Hematopoietic multipotent progenitor cell treated with erythropoietin and hydrocortisone succinate and interleukin-3 and kit ligand, for 17 days (in vitro differentiated cells): ENCODE measurements around the gene DEPP1.

Experiments
- DNase-seq: peaks from one replicate; pipeline ENCODE4 v3.0.0-alpha.2; 2015; ENCODE audit warnings: low spot score

DEPP1 gene

DNA sequence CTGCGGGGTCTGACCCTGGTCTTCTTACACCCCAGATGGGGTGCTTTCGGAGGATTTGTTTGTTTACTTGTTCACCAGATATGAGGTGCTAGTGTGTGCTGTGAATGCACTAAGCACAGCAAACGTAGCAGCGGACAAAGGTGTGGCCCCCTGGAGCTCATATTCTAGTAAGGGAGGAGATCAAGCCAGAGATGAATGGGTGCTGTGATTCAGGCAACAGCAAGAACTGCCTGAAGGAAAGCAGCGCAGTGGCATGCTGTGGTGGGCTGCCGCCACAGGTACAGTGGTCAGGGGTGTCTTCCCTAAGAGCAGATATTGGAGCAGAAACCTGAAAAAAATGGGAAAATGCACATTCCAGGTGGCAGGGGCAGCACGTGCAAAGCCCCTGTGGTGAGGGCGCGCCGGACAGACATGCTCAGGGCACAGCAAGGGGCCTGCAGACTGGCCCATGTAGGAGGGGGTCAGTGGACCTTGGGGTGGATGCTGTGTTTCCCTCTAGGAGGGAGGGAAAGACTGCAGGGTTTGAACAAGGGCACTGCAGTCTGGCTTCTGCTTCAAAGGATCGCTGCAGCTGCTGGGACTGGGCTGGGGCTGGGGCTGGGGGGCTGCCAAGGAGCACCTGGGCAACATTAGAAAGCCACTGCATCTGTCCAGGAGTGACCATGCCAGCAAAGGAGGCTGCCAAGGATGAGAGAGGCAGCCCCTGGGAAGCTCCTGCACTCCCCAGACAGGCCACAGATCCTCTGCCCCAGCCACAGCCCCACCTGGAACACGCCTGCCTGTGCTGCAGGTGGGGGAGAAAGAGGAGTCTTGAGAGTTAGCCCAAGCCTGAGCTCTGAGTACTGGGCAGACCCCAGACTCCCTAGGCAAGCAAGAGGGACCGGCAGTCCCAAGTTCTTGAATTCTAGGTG lies 927 bp upstream of the DEPP1 start:
- DNase-seq, result no peak

DNA sequence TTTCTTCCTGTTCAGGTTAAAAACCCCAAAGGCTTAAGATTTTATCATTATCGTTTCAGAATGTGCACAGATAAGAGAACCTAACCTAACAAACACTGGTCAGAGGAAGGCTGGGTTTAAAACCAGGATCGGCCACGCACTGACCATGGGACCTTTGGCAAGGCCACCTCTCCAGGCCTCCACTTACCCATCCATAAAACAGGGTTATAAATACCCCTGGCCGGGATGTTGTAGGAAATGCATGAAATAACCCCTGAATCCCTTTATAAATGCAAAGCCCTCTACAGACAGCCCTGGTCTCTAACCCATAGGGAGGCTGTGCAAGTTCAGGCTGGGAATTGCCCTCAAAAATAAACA lies 418 bp downstream of the DEPP1 start:
- DNase-seq, result no peak

DNA sequence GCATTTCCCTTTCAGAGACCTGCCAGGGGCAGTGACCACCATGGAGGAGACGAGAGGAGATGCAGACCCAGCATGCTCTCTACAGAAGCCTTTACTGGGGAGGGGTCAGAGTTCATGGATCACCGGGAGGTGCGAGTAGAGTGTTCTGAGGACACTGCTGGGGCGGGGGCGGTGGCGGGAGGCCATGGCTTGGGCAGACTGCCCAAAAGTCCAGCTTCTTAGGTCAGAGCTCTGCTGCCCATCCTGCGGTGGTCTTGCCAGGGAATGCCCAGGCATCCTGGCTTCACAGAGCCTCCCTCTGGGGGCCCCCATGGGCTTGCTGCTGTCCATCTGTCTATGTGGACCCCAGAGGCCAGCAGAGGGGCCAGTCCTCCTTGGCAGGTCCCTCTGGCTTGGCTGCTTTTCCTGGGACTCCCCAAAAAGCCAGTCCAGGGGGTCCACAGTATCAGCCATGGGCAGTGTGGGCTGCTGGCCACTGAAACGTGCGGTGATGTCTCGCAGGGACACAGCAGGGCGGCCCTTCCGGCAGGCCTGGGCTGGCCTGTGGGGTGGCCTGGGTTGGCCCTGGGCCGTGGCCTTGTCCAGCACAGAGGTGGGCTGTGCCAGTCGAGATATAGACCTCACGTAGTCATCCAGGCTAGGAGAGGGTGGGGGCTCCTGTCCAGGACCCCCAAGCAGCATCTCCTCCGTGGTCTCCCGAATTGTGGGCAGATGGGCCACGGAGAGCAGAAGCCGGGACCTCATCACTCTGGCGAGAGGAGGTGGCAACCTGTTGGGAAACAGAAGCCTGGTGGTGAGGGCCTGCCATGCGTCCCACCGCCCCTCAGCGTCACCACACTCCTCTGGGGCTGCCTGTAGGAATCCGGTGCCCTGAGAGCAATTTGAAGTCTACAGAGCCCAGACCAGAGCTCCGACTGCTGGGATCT lies 1.1 kb downstream of the DEPP1 start:
- DNase-seq, result no peak

DNA sequence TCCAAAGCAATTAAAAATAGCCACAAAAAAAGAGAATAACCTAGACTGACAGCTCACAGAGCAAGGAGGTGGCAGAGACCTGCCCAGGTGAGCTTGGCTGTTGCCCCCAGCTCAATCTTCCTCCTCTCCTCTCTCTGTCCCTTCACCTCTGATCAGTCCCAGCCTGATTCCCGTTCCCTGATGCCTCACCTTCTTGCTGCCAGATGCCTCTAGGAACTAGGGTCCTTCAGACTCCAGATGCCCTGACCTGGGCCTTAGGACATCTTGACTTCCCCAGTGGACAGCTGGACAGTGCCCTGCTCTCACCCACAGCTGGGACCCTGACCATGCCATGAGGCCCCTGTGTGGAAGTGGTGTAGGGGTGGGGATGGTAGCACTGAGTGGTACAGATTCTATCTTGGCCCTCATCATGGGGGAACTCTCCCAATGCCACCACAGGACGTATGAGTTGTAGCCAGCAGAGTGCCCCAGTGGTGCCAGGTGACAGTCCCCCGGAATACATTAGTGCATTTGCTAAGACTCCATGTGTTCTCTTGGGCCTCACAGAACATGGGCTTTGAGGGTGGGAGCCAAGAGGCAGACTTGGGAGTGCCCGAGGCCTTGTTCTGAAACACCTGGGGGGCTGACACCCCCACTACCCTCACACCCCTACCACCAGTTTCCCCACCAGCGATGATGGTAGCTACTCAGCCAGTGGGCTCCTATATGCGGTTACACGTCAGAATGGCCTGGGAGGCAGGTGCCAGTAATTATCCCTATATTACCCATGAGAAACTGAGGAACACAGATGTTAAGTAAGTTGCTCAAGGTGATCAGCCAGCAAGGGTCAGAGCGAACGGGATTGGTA lies 2.0 kb downstream of the DEPP1 start:
- DNase-seq, result no peak

DNA sequence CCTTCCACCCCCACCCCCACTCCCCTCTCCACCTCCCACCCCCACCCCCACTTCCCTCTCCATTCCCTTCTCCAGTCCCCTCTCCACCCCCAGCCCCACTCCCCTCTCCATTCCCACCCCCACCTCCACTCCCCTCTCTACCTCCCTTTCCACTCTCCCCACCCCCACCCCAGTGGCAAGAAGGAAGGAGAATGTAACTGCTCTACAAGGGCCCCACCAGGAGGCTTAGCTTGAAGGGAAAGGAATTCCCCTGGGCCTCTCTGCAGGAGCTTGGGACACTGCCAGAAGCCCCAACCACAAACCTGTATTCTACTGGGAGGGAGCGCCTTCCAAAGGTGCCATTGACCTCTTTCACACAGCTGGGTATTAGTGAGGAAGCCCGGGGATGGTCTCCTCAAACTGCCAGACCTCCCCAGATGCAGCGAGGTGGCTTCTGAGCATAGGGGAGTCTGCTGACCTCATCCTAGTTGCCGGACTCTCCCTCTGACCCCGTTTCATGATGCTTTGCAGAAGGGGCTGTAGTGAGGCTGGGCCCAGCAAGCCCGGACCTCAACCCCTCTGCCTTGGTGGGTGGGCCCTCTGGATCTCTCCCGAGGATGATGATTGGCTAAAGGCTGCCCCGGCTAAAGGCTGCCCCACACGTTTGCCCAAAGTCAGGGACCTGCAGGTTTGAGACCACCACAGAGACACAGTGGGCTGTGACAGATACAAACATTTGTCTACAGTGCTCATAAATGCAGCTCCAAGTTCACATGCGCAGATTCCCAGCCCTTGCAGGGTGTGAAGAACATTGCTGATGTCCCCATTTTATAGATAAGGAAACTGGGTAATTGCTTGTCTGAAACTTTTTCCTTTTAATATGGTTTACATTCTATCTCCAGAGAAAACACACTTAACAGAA lies 2.9 kb downstream of the DEPP1 start:
- DNase-seq, result no peak

DNA sequence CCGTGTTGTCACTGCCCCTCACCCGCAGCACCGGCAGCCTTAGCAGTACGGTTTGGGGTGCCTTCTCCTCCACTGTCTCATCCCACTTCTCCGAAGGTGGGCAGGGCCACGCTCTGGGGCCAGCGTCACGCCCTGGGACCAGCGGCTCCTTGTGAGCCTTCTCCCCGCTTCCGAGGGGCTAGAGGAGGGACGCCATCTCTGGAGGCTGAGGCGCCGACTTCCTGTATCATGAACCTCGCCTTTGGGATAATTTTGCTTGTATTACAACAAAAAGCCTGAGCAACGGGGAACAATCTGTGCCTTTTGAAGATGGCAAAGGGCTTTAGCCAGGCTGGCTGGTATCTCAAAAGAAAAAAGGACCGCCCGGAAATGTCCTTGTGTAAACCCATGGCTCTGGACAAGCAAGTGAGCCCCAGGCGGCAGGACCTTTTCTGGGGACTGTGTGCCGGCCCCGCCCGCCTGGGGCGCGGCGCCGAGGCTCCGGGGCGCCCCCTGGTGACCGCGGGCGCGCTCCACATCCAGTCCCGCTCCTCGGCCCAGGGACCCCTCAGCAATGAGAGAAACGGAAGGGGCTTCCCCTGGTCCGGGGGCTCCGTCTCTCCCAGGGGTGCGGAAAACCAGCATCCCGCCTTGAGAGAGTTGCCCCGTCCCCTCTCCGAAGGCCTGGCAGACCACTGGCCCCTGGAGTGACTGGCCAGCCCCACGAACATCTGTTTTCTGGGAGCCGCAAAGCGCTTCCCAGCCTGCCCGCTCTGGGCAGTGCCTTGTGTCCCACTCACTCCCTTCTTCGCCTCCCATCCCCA lies 3.8 kb downstream of the DEPP1 start:
- DNase-seq, result peak; percentile 25

DNA sequence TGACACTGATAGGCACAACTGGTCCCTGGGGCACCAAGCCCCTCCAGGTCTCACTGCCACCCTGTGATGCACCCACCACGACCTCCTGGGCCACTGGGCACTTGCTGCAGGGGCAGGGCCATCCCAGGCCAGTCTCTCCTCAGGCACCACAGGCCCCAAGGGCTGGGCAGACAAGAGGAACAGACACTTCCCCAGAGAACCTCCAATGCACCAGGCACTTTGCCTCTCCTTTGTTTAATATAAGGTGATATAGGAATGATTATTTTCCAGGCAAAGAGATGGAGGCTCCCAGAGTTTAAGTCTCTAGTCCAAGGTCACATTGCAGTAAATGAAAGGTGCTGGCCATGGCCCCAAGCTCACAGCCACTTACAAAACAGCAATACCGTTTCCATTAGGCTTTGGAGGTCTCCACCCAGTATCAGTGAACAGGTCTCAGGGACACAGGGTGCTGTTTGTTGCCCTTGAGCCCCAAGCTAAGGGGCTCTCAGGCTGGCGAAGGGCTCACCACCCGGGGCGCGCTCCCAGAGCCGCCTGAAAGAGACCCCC lies 4.5 kb downstream of the DEPP1 start:
- no peak for DNase-seq

DNA sequence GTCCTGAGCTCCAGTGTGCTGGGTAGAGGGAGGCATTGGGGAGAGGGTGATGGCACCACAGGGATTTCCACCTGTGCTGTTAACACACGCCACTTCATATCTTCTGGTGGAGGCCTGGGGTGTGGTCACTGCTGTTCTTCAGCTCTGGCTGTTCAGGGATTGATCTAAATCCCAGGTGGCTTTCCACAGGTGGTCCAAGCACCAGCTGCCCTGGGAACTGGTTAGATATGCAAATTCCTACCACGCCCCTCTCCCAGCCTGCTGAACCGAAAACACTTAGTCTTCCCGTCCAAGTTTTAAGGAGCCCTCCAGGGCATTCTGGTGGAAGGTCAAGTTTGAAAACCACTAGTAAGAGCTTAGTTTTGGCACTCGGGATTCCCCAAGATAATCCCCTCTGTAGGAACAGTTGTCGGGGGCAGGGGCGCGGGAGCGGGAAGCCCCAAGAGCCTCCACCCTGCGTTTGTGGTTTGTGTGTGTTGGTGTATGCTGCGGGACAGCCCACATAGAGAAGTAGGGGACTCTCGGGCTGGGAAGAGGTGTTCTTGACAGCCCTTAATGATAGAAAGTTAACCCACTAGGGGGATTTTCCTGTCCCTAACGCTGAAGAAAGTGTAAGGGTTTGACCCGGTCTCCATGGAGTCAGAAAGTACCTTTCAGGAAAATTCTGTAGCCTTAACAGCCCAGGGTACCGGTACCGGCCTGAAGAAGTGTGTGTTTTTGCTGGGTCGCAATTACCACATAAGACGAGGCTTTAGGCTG lies 5.1 kb downstream of the DEPP1 start:
- no peak for DNase-seq

DNA sequence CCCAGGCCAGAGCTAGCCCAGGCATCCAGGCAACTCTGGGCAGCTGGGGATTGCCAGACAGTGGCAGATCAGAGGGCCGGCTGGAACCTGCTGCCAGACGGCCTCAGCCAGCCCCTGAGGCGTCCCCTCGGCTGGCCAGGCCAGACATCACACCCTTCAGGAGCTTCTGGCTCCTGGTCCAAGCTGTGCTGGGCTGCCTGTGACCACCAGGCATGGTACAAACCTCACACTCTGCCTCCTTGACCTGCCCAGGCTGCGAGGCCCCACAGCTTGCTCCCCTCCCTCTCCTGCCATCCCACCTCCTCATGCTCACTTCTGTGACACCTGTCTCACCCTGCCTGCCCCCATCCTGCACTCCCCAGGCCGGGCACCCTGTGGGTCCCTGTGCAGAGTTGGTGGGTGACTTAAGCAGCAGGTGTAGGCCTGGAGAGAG lies 5.7 kb downstream of the DEPP1 start:
- no peak for DNase-seq

DNA sequence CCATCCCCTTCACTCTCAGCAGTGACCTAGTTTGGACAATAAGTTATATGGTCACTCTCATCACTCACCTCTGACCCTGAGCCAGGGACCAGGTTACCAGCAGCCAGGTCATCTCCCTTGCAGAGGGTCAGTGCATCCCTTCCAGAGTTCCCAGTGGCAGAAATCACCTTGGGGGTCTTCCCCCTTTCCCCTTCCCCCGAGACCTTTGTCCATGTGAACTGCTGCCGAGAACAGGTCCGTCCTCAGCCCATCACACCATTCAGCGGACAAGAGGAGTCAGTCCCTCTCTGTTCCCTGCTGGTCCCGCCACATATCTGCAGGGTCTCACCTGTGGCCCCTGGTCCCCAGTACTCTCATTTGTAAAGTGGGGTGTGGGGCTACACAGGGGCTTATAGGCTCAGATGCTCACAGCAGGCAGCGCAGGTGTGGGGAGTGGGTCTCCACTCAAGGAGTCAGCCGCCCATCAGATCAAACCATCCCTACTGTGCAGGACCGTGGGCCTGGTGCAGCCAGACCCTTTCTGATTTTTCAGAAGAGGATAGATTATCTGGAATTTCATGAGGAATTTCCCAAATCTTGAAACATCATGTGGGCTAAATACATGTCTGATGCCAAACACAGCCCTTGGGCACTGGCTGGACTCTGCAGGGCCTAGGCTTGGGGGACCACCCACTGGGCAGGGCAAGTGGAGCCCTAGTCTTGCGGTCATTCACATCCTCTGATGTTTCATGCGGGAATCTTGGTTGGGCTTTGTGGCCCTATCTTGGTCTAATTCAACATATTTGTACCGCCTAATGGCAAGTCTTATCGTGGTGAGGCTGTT lies 6.5 kb downstream of the DEPP1 start:
- no peak for DNase-seq

DNA sequence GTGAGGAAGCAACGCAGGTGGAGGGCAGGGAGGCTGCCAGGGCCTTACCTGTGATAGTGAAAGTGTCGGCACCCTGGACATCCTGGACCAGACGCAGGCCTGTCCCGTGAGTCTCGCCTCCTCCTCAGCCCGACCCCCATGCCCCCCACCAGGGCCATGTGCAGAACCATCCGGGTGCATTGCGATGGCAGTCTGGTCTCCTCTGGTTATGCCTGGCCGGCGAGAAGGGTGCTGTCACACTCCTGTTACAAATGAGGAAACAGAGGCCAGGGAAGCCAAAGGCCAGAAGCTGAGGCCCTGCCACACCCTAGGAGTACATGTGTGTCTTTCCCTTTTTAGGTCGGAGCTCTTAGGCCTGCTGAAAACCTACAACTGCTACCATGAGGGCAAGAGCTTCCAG lies 7.2 kb downstream of the DEPP1 start:
- DNase-seq, result no peak

DNA sequence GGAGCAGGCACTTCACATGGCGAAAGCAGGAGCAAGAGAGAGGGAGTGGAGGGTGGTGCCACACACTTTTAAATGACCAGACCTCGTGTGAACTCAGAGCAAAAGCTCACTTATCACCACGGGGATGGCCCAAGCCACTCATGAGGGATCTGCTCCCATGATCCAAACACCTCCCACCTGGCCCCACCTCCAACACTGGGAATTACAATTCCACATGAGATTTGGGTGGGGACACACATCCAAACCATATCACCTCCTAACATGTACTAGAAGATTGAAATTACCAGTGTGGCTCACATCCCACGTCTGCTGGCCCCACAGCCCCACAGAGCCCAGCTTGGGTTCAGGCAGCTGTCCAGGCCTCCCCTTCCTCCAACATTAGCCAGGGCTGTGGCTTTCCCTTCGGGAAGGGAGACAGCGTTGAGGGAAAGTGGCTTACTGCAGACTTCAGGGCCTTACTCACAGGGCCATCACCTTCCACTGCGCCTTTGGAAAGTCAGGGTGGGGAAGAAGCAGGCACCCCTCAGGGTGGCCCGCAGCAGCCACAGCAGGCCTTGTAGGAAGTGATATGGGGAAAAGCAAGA lies 7.7 kb downstream of the DEPP1 start:
- DNase-seq, result no peak

DNA sequence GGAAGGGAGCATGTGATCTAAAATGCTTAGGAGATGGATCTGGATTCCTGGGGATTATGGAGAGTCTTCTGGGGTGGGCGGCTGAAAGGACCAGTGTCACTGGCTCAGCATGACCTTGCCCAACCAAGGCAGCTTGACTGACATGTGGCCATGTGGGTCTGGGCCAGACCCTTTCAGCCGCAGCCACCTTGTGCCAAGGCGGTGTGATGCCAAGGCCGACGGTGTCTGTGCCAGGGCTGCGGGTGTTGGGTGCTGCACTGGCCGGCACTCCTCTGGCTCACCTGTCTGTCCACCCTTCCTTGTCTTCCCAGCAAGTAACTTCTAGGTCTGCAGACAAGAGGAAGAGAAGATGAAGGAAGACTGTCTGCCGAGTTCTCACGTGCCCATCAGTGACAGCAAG lies 8.8 kb downstream of the DEPP1 start:
- DNase-seq, result no peak

DNA sequence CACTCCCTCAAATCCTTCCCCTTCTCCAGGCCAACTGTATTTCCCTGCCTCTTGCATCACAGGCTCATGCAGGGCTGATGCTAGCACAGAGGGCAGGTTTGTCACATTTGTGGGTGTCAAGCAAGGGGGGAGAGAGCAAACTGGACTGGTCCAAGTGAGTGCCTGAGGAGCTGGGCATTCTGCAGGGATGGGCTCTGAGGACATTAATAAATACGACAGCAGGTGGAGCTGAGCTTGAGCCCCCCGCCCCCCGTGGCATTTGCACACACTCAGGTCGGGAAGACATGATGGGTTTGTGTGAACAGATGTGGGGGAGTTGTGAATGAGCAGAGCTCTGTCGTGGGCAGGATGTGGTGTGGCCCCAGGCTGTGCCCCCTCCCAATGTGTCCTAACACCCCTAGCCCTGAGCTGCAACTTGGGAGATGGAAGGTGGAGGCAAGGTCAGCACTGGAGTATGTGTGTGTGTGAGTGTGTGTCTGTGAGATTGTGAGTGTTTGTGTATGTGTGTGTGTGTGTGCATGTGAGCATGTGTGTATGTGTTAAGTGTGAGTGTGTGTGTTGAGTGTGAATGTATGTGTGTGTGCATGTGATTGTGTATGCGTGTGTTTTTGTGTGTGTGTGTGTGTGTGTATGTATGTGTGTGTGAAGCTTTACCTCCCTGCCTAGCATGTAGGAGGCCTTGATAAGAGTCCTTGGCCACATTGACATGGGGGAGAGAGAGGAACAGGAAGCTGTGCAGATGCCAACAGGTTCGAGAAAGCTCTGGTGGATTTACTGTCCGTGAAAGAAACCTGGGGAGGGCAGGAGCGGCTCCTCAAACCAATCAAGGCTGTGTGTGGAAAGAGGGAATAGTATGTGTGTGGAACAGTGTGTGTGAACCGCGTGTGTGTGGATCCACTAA lies 9.9 kb downstream of the DEPP1 start:
- no peak for DNase-seq

DNA sequence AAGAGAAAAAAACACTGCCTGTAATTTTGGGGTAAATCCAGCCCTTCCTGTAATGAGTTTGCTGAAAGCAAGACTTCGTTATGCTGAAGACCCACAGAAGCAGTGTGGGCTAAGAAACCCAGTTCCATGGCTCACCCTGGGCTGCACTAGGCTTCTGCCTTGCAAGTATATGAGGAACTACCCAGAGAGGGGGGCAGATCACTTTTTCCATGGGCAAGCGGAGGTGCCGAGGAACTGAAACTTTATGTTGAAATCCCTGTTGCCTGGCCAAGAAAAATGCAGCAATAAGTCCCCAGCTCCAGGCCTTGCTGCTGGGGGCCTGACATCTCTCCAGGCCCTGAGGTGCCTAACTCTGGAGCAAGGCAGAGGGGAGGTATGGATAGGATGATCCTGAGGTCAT lies 10.5 kb downstream of the DEPP1 start:
- no peak for DNase-seq

DNA sequence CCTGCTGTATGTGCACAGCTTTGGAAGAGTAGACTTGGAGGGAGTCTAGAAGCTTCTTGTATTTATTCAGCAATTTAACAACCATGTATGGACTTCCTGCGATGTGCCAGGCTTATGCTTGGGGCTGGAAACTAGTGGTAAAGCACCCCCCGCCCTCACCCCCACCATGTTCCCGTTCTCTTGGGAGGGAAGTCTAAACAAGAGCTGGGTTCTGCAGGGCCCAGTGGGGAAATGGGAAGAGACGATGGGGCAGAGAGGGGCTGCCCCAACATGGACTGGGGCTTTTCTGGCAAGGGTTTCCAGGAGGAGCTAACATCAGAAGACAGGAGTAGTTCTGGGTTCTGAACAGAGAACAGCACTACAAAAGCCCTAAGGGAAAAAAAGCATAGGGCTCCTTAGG lies 11.0 kb downstream of the DEPP1 start:
- DNase-seq, result no peak
